HL-60 (cell line): ENCODE results near the gene LHFPL6.

Source experiments
- DNase-seq, 2 experiments: peaks; one replicate each; pipeline ENCODE4 v3.0.0-alpha.2; 2010 to 2020; ENCODE audit warnings: low read depth in 1 of 2, low spot score in 1 of 2
- H3K27ac ChIP-seq: fragments of 250-450 bp; sonication (Bioruptor Pico); replicated peaks from 2 replicates; pipeline ENCODE4 v1.5.1; 2020; ENCODE audit warnings: mild to moderate bottlenecking, moderate library complexity
- H3K27me3 ChIP-seq: fragments of 250-450 bp; sonication (Bioruptor Pico); 2 replicates; pipeline ENCODE4 v1.5.1; 2021; ENCODE audit warnings: mild to moderate bottlenecking, moderate library complexity; ENCODE audit not compliant: insufficient read depth, poor library complexity, severe bottlenecking
- H3K4me3 ChIP-seq: replicated peaks from 2 replicates; pipeline ENCODE4 v1.5.1; 2011; ENCODE audit warnings: mild to moderate bottlenecking, control low read depth, low read length; ENCODE audit not compliant: insufficient read depth
- CTCF ChIP-seq: IDR thresholded peaks from one replicate; pipeline ENCODE4 v1.5.1; 2011; ENCODE audit warnings: low read length, control low read depth, inconsistent platforms; ENCODE audit not compliant: insufficient read depth
- GABPA ChIP-seq: IDR thresholded peaks from 2 replicates; pipeline ENCODE4 v1.6.1; 2012; ENCODE audit warnings: low read depth
- POLR2AphosphoS5 ChIP-seq: IDR thresholded peaks from 2 replicates; pipeline ENCODE4 v1.6.1; 2012; ENCODE audit warnings: low read depth
- REST ChIP-seq: IDR thresholded peaks from 2 replicates; pipeline ENCODE4 v1.6.1; 2012; ENCODE audit warnings: low read depth; ENCODE audit not compliant: insufficient replicate concordance
- SPI1 ChIP-seq: IDR thresholded peaks from 2 replicates; pipeline ENCODE4 v1.6.1; 2012; ENCODE audit warnings: low read depth, mild to moderate bottlenecking, borderline replicate concordance

Gene LHFPL6

GRCh38 chr13:39536906-39537305 lies 66.1 kb downstream of the LHFPL6 start:
- Histone ChIP-seq H3K4me3 (no peak overlapping the region), H3K27ac (no peak overlapping the region), H3K27me3 (no peaks in the 10 kb centered on the region)
- no peak for DNase-seq
- no peak for TF ChIP-seq CTCF
- no peak for TF ChIP-seq REST
- no peak for TF ChIP-seq POLR2AphosphoS5
- TF ChIP-seq GABPA, result no peak
- no peak for TF ChIP-seq SPI1

- Histone ChIP-seq H3K4me3 (no peak overlapping the region), H3K27ac (no peak overlapping the region), H3K27me3 (no peaks in the 10 kb centered on the region)
- no peak for DNase-seq
- TF ChIP-seq GABPA (no peak), POLR2AphosphoS5 (no peak), REST (no peak), CTCF (no peak), SPI1 (no peak)
Observed at GRCh38 chr13:39536274-39536673, 66.7 kb downstream of the LHFPL6 start.

- Histone ChIP-seq H3K27me3 (no peaks in the 10 kb centered on the region), H3K27ac (no peak overlapping the region), H3K4me3 (no peak overlapping the region)
- no peak for DNase-seq
- TF ChIP-seq CTCF (no peak), GABPA (no peak), POLR2AphosphoS5 (no peak), SPI1 (no peak), REST (no peak)
Observed at GRCh38 chr13:39533651-39534150, 69.3 kb downstream of the LHFPL6 start.
